ENCODE data around the gene VSIG4.
"Not testable (repeated sequence)": the region's sequence is repeated elsewhere in the genome, so short reads cannot be mapped to it uniquely, and the experiment has no call there.

VSIG4 gene

DNA sequence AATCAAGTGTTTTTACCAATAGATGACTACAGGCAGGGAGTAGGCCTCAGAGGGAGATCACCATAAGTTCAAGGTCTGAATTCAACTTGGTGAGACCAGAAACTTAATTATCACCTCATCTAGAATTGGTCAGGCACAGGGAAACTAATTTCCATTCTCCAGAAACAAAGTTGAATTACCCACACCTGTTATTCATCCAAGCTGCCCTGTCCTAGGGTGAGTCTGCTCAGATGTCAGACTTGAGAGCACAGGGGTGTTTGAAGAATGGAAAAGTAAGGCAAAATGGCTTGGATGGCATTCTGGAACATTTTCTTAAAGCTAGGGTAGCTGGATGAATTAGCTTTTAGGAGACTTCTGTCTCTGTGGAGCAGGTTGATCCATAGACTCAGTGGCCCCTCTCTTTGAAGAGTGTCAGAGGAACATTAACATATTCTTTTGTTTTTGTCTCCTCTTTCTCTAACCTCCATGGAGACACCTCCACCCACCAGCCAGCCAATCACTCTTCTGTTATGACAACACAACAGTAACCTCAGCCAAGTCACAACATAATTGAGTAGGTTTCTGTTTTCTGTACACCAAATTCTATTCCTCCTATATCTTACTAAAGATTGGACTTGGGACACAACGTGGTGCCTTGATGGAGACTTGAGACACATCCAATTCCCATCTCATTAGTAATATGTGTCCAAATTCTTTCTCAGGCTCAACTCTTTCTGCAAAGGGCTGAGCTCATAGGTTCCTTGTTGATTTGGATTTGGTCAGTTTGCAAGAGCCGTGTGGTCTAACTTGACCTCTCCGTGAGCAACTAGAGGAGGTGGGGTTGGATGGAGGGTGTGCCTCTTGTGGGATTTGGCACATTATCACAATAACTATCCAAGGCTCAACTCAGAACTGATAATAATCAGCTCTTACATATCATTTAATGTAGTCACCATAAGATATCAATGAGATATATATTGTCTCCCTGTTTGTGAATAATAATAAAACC is 45.1 kb downstream of the VSIG4 start:
- Histone ChIP-seq H3K4me3 (ENCODE audit: low read depth, low read length) (no peak overlapping the region), H3K27ac (ENCODE audit: low read depth, low read length) (no peak overlapping the region), H3K27me3 (ENCODE audit: insufficient read depth, low read length) (no peaks in the 10 kb centered on the region), H3K36me3 (ENCODE audit: insufficient read depth, low read length) (no peaks in the 10 kb centered on the region), H3K4me1 (ENCODE audit: control insufficient read depth, insufficient read depth, low read length, unreplicated experiment) (no peaks in the 10 kb centered on the region), H3K79me2 (ENCODE audit: control insufficient read depth, insufficient read depth, low read length, unreplicated experiment) (no peaks in the 10 kb centered on the region), H2AFZ (ENCODE audit: low read length, unreplicated experiment) (no peak overlapping the region)

DNA sequence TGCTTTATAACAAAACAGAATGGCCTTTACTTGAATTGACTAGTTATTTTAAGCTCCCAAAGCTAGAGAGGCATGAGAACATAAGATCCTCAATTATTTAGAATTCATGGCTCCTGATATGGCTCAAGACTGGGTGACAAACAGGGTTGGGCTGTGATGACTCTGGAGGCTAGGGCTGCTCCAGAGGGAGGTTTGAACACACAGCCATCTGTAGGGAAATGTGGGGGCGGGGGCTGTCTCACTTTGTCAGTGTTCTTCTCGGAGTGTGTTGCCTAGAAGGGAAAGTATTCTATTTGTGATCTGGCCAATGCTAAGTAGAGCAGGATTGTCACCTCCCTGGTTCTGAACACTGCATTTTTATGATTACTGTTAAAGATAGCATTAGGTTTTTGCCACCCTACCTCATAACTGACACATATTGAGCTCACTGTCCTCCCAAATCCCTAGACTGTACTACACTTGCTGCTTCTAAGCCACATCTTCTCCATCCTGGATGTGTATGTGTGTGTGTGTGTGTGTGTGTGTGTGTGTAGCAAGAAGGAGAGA is 45.9 kb downstream of the VSIG4 start:
- no peaks in the 10 kb centered on the region for H3K36me3 ChIP-seq (ENCODE audit: insufficient read depth, low read length)
- H3K27ac ChIP-seq (ENCODE audit: low read depth, low read length): no peak overlapping the region
- H3K4me1 ChIP-seq (ENCODE audit: control insufficient read depth, insufficient read depth, low read length, unreplicated experiment): no peaks in the 10 kb centered on the region
- H3K4me3 ChIP-seq (ENCODE audit: low read depth, low read length): no peak overlapping the region
- H3K79me2 ChIP-seq (ENCODE audit: control insufficient read depth, insufficient read depth, low read length, unreplicated experiment): no peaks in the 10 kb centered on the region
- no peaks in the 10 kb centered on the region for H3K27me3 ChIP-seq (ENCODE audit: insufficient read depth, low read length)
- H2AFZ ChIP-seq (ENCODE audit: low read length, unreplicated experiment): no peak overlapping the region

DNA sequence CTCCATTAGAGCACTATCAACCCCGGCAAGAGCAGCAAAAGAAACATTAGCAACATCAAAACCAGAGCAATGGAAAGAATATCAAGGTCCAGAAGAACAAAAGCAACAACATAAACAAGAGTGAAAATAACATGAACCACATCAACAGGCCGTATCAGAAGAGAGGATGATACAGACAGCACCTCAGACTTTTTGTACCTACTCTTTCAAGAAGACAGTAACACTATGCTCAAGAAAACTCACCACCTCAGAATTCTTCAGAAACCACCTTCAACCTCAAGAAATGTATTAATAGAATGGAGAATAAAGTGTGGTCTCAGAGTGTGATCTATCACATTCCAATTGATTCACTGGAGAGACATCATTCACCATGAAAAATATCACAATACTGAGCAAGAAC is 46.5 kb downstream of the VSIG4 start:
- Histone ChIP-seq H3K27me3 (ENCODE audit: insufficient read depth, low read length) (no peaks in the 10 kb centered on the region), H2AFZ (ENCODE audit: low read length, unreplicated experiment) (no peak overlapping the region), H3K27ac (ENCODE audit: low read depth, low read length) (no peak overlapping the region), H3K36me3 (ENCODE audit: insufficient read depth, low read length) (no peaks in the 10 kb centered on the region), H3K4me1 (ENCODE audit: control insufficient read depth, insufficient read depth, low read length, unreplicated experiment) (no peaks in the 10 kb centered on the region), H3K4me3 (ENCODE audit: low read depth, low read length) (no peak overlapping the region), H3K79me2 (ENCODE audit: control insufficient read depth, insufficient read depth, low read length, unreplicated experiment) (no peaks in the 10 kb centered on the region)

DNA sequence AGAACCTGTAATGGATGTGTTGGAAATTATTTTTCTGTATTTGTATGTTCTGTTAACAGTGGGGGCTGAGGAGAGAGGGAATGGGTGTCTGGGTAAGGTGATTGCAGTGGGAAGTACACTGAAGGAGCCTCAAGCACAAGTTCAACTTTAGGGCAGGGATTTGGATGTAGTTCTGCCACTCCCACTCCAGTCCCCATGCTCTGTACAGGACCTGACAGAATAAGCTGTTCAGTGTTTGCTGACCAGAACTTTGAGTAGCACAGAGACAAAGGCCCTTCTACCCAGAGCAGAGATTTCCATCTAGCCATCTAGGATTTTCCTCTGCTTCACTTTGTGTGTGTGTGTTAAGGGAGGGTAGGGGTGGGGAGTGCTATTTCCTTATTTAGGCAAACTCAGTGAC is 49.2 kb downstream of the VSIG4 start:
- H2AFZ ChIP-seq (ENCODE audit: low read length, unreplicated experiment): no peak overlapping the region
- H3K36me3 ChIP-seq (ENCODE audit: insufficient read depth, low read length): no peaks in the 10 kb centered on the region
- H3K27me3 ChIP-seq (ENCODE audit: insufficient read depth, low read length): no peaks in the 10 kb centered on the region
- no peaks in the 10 kb centered on the region for H3K79me2 ChIP-seq (ENCODE audit: control insufficient read depth, insufficient read depth, low read length, unreplicated experiment)
- no peaks in the 10 kb centered on the region for H3K4me1 ChIP-seq (ENCODE audit: control insufficient read depth, insufficient read depth, low read length, unreplicated experiment)
- no peak overlapping the region for H3K27ac ChIP-seq (ENCODE audit: low read depth, low read length)
- H3K4me3 ChIP-seq (ENCODE audit: low read depth, low read length): no peak overlapping the region

DNA sequence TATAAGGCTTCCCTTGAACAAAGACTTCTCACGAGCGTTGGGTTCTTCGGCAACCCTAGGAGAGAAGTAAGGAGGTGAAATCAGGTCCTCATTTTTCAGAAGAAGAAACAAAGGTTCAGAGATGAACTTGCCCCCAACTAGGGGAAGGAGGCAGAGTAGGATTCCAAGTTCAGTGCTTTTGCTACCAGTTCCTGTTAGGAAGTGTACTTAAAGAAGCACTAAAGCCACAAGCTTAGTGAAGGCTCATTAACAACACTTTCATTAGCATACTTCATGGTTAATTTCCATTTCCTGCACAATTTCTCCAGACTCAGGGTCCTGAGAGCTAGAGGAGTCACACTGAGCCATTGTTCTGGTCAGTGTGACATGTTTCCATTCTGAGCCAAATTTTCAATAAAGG is 52.1 kb downstream of the VSIG4 start:
- Histone ChIP-seq H3K4me1 (ENCODE audit: control insufficient read depth, insufficient read depth, low read length, unreplicated experiment) (no peaks in the 10 kb centered on the region), H3K27me3 (ENCODE audit: insufficient read depth, low read length) (no peaks in the 10 kb centered on the region), H2AFZ (ENCODE audit: low read length, unreplicated experiment) (no peak overlapping the region), H3K27ac (ENCODE audit: low read depth, low read length) (no peak overlapping the region), H3K36me3 (ENCODE audit: insufficient read depth, low read length) (no peaks in the 10 kb centered on the region), H3K79me2 (ENCODE audit: control insufficient read depth, insufficient read depth, low read length, unreplicated experiment) (no peaks in the 10 kb centered on the region), H3K4me3 (ENCODE audit: low read depth, low read length) (no peak overlapping the region)

GRCh38 chrX:65985922-65986588 is 53.8 kb downstream of the VSIG4 start:
- Histone ChIP-seq H3K4me3 (ENCODE audit: low read depth, low read length) (no peak overlapping the region), H2AFZ (ENCODE audit: low read length, unreplicated experiment) (no peak overlapping the region), H3K27me3 (ENCODE audit: insufficient read depth, low read length) (no peaks in the 10 kb centered on the region), H3K4me1 (ENCODE audit: control insufficient read depth, insufficient read depth, low read length, unreplicated experiment) (no peaks in the 10 kb centered on the region), H3K36me3 (ENCODE audit: insufficient read depth, low read length) (no peaks in the 10 kb centered on the region), H3K79me2 (ENCODE audit: control insufficient read depth, insufficient read depth, low read length, unreplicated experiment) (no peaks in the 10 kb centered on the region), H3K27ac (ENCODE audit: low read depth, low read length) (no peak overlapping the region)

DNA sequence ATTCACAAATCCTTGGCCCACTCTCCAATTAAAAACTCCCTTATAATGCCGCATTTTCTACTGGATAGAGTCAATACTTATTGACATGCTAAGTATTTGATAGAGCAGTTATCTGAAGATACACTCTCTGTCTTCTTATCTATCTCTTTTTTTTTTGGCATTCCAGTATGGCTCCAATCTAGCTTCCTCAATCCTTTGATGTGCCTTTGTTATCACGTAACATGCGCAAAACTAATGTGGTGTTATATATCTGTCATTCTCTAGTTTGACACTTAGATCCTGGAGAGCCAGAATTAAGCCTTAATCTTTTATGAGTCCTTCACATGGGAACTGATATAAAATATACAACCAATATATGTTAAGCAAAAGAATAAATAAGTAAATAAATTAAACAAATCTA is 54.7 kb downstream of the VSIG4 start:
- Histone ChIP-seq H2AFZ (ENCODE audit: low read length, unreplicated experiment) (no peak overlapping the region), H3K27ac (ENCODE audit: low read depth, low read length) (no peak overlapping the region), H3K27me3 (ENCODE audit: insufficient read depth, low read length) (no peaks in the 10 kb centered on the region; the same call in 1 of the 2 replicates), H3K79me2 (ENCODE audit: control insufficient read depth, insufficient read depth, low read length, unreplicated experiment) (no peaks in the 10 kb centered on the region), H3K4me3 (ENCODE audit: low read depth, low read length) (no peak overlapping the region), H3K4me1 (ENCODE audit: control insufficient read depth, insufficient read depth, low read length, unreplicated experiment) (no peaks in the 10 kb centered on the region), H3K36me3 (ENCODE audit: insufficient read depth, low read length) (no peaks in the 10 kb centered on the region)

DNA sequence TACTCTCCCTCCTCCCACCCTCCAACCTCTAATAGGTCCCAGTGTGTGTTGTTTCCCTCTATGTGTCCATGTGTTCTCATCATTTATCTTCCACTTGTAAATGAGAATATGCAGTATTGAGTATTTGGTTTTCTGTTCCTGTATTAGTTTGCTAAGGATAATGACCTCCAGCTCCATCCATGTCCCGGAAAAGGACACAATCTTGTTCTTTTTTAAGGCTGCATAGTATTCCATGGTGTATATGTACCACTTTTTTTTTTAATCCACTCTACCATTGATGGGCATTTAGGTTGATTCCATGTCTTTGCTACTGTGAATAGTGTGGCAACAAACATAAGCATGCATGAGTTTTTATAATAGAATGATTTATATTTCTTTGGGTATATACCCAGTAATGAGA is 62.7 kb downstream of the VSIG4 start:
- H2AFZ ChIP-seq (ENCODE audit: low read length, unreplicated experiment); H3K27ac ChIP-seq (ENCODE audit: low read depth, low read length); H3K4me1 ChIP-seq (ENCODE audit: control insufficient read depth, insufficient read depth, low read length, unreplicated experiment); H3K27me3 ChIP-seq (ENCODE audit: insufficient read depth, low read length); H3K36me3 ChIP-seq (ENCODE audit: insufficient read depth, low read length); H3K4me3 ChIP-seq (ENCODE audit: low read depth, low read length); H3K79me2 ChIP-seq (ENCODE audit: control insufficient read depth, insufficient read depth, low read length, unreplicated experiment): not testable (repeated sequence)

DNA sequence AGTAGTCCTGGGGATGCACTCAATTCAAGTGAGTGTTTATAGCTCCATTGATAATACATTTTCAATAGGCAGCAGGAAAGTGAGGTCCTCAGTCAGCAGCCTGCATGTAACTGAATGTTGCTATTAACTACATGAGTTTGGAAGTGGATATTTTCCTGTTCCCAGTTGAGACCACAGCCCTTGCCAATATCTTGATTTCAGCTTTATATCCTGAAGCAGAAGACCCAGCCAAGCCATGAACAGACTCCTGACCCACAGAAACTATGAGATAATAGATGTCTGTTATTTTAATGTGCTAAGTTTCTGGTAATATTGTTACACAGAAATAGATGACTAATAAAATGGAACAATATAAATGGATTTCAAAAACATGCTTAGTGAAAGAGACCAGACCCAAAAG is 63.7 kb downstream of the VSIG4 start:
- Histone ChIP-seq H3K27ac (ENCODE audit: low read depth, low read length) (no peak overlapping the region), H3K4me3 (ENCODE audit: low read depth, low read length) (no peak overlapping the region), H3K79me2 (ENCODE audit: control insufficient read depth, insufficient read depth, low read length, unreplicated experiment) (no peaks in the 10 kb centered on the region), H3K36me3 (ENCODE audit: insufficient read depth, low read length) (no peaks in the 10 kb centered on the region), H3K27me3 (ENCODE audit: insufficient read depth, low read length) (peaks cover 9% of the 10 kb centered on the region; the same call in 1 of the 2 replicates), H3K4me1 (ENCODE audit: control insufficient read depth, insufficient read depth, low read length, unreplicated experiment) (no peaks in the 10 kb centered on the region), H2AFZ (ENCODE audit: low read length, unreplicated experiment) (no peak overlapping the region)

DNA sequence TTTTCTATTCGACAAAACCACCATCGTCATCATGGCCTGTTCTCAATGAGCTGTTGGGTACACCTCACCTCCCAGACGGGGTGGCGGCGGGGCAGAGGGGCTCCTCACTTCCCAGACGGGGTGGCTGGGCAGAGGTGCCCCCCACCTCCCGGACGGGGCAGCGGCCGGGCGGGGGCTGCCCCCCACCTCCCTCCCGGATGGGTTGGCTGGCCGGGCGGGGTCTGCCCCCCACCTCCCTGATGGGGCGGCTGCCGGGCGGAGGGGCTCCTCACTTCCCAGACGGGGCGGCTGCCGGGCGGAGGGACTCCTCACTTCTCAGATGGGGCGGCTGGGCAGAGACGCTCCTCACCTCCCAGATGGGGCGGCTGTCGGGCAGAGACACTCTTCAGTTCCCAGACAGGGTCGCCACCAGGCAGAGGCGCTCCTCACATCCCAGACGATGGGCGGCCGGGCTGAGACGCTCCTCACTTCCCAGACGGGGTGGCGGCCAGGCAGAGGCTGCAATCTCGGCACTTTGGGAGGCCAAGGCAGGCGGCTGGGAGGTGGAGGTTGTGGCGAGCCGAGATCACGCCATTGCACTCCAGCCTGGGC is 64.6 kb downstream of the VSIG4 start:
- H3K79me2 ChIP-seq (ENCODE audit: control insufficient read depth, insufficient read depth, low read length, unreplicated experiment); H3K4me3 ChIP-seq (ENCODE audit: low read depth, low read length); H3K27ac ChIP-seq (ENCODE audit: low read depth, low read length); H2AFZ ChIP-seq (ENCODE audit: low read length, unreplicated experiment); H3K4me1 ChIP-seq (ENCODE audit: control insufficient read depth, insufficient read depth, low read length, unreplicated experiment); H3K36me3 ChIP-seq (ENCODE audit: insufficient read depth, low read length): not testable (repeated sequence)
- H3K27me3 ChIP-seq (ENCODE audit: insufficient read depth, low read length): peaks cover 13% of the 10 kb centered on the region

Data from ACC112 (cell line).